C4-2B (cell line): ENCODE results near the gene GRB10.

ENCODE experiments used
- CTCF ChIP-seq: fragments of 450-650 bp; conservative IDR thresholded peaks from 2 replicates; pipeline ENCODE4 v1.5.1; 2017; ENCODE audit warnings: mild to moderate bottlenecking
- ZFX ChIP-seq: fragments of 450-650 bp; IDR thresholded peaks from 2 replicates; pipeline ENCODE4 v1.6.1; 2017

DNA sequence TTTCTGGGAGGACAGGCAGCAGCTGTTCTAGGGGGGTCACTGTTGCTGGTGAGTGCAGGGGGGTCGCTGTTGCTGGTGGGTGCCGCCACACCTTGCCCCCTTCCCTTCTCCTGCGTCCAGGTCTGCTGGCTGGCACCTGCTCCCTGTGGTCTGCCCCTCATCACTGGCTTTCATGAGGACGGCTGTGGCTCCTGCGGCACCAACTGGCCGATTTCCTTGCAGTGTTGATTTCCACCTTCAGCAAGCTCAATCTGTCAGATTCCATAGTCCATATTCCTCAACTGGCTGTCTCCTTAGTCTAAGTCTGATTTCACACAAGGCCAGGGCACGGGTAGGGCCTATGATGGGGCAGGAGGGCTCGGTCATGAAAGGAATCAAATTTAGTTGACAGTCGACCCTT lies 23.4 kb upstream of the GRB10 start:
- no peak for TF ChIP-seq CTCF
- no peak for TF ChIP-seq ZFX
